HG02840 (cell line): ENCODE data around the gene FAM118A.
"Not testable (repeated sequence)": the region's sequence is repeated elsewhere in the genome, so short reads cannot be mapped to it uniquely, and the experiment has no call there.

Source experiments
- ATAC-seq: cut with Tn5 transposase; IDR thresholded peaks from one replicate; pipeline ENCODE4 v1.9.1; 2021; ENCODE audit warnings: mild to moderate bottlenecking, moderate library complexity, moderate number of reproducible peaks; ENCODE audit not compliant: unreplicated experiment, low FRiP score

The FAM118A gene

DNA sequence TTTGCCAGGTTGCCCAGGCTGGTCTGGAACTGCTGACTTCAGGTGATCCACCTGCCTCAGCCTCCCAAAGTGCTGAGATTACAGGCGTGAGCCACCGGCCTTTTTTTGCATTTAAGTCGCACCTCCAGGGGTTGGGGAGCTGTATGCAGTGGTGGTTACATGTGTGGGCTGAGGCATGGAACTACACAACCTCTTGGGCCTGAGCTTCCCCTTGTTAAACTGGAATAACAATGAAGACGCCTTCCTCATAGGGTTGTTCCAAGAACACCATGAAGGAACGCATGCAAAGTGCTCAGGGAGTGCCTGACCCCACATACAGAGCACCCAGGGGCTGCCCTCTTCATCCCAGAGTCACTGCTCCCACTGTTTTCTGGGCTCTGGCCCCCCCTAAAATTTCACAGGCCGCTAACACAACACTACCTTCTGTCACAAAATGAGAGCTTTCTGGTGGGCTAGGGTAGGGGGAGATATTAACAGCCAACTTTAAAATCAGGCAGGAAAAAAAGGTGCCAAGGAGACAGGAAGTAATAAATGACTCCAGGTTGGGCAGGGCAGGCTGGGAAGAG is 1.3 kb upstream of the FAM118A start:
- no peak for ATAC-seq

DNA sequence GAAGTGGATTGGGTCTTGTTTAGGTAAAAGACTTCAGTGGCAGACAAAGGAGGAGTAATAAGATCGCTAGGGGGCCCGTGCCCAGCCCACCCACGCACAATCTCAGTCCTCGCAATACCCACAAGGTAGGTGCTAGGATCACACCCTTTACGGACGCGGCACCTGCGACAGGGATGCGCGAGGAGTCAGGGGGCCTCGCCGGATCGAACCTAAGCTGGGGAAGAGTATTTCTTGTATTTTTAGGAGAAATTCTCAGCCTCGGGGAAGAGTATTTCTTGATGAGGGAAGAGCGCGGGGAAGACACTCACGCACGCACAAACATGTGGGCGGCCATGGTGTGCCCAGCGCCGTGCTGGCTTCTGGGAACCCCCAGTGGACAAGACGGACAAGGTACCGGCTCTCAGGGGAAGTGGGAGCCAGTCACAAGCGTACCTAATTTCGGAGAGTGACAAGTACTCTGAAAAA is 745 bp upstream of the FAM118A start:
- no peak for ATAC-seq

DNA sequence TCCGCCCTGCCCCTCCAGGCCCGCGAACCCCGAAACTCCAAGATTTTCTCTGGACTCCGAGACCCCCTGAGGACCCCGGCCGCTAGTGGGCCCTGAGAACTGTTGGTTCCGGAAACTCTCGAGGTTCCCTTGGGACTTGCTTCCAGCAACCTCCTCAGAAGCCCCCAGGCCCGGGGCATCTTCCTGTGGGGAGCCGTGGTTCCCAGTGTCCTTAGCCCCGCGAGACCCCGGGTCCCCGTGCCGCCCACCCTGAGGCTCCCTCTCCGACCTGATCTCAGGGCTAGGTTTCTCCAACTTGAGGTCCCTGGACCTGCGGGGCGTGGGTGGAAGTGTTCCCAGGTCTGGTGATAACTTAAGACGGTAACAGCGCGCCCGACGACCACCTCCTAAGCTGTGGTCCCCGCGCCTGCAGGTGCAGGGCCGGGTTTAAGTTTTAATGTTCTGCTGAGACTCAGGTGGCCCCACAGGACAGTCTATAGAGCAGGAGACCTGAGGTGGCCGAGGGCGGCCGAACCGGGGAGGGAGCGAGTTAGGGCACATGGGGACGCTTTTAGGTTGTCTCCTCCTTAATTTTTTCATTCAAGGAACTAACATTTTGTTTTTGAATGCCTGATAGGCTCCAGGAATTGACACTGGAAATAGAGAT is 720 bp downstream of the FAM118A start:
- no peak for ATAC-seq

- ATAC-seq, result no peak
These were observed 1.3 kb downstream of the FAM118A start for GRCh38 chr22:45310977-45311531.

DNA sequence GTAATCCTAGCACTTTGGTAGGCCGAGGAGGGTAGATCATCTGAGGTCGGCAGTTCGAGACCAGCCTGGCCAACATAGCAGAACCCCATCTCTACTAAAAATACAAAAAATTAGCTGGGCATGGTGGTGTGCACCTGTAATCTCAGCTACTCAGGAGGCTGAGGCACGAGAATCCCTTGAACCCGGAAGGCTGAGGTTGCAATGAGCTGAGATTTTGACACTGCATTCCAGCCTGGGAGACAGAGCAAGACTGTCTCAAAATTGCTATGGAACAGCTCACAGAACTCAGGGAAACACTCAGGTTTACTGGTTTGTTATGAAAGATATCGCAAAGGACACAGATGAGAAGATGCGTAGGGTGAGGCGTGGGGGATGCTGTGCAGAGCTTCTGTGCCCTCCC is 2.7 kb downstream of the FAM118A start:
- ATAC-seq, result no peak

DNA sequence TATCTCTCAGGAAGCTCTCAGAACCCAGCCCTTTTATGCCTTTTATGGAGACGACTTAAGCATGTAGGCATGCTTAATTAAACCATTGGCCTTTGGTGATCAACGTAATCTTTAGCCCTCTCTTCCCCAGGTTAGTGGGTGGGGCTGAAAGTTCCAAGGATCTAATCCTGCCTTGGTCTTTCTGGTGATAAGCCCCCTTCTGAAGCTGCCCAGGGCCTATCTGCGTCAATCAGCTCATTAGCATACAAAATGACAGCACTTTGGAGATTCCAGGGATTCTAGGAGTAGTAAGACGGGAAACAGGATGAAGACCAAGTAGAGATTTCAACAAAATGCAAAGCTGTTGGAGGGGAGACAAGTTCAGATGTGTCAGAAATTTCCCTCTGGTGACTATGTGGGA is 3.1 kb downstream of the FAM118A start:
- ATAC-seq, result no peak

GRCh38 chr22:45314054-45314721 is 4.5 kb downstream of the FAM118A start:
- no peak for ATAC-seq

DNA sequence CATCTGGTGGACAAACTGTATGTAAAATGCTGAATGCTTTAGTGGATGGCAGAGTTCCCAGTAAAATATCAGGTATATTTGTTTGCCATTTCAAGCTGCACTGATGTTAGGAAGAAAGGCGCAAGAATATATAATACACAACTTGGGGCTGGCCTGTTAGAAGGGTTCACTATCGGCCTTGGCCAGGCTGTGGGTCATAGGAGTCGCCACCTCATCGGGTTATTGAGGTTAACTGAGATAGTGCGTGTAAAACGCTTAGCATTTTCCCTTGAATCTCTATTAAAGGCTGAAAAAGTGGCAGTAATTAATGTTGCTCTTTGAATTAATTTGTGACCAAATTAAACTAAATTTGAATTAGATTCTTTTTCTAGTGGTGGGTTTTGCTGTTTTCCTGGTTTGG is 5.1 kb downstream of the FAM118A start:
- no peak for ATAC-seq

DNA sequence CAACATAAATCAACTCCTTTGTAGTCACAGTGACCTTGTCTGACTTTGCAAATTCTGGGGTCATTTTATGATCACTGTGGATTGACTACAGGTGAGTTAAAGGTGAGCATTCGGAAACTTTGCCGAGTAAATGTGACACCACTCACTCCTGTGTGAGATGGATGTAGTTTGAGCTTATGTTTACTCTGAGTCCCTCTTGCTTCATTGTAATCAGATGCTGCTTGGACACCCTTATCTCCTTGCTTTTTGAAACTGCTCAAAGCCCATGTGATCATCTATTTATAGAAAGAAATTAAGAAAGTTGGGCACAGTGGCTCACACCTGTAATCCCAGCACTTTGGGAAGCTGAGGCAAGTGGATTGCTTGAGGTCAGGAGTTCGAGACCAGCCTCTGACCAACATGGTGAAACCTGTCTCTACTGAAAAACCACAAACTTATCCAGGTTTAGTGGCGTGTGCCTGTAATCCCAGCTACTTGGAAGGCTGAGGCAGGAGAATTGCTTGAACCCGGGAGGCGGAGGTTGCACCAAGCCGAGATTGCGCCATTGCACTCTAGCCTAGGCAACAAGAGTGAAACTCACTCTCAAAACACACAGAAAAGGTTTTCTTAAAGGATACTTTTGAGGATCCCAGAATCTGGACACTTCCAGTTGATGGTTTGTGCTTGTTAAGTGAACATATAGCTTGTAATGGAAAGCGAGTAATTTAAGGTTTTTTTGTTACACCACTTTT is 7.2 kb downstream of the FAM118A start:
- no peak for ATAC-seq

GRCh38 chr22:45317551-45318167 is 7.9 kb downstream of the FAM118A start:
- ATAC-seq, result no peak

DNA sequence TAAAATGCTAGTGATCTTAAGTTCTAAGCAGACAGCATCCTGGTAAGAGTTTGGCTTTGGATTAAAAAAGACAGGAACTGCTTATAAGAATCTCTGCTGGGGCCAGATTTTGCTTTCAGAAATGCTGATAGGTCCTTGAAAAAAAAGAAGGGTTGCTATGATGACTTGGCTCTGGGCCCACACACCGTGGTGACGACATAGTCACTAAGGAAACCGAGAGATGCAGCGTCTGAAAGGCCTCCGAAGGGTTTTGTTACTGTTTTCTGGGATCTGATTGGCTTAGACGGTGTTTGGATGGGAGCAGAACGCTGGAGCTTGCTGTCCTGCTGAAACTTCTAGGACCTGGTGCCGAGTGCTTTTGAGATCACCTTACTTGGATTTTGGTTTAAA is 8.4 kb downstream of the FAM118A start:
- ATAC-seq, result no peak

GRCh38 chr22:45318558-45319323 is 9.0 kb downstream of the FAM118A start:
- no peak for ATAC-seq

GRCh38 chr22:45319324-45319685 is 9.6 kb downstream of the FAM118A start:
- no peak for ATAC-seq

GRCh38 chr22:45320357-45320976 is 10.7 kb downstream of the FAM118A start:
- no peak for ATAC-seq

DNA sequence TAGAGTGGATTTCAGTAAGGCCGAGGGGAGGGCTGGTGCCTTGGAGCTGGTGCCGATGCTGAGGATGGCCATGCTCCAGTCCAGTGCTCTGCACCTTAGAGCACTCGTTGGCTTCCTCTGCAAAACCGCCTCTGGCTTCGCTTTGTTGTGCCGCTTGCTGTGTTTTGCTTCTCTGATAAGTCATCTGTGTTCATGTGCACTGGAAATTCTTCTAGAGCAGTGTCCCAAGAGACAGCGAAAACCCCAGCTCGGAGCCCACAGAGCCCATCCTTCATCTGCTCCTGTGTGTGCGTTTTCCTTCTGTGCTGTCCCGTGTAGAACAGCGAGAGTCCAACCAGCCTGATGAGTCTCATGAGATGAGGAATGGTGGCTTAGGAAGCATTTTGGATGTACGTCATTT is 12.1 kb downstream of the FAM118A start:
- ATAC-seq, result no peak

DNA sequence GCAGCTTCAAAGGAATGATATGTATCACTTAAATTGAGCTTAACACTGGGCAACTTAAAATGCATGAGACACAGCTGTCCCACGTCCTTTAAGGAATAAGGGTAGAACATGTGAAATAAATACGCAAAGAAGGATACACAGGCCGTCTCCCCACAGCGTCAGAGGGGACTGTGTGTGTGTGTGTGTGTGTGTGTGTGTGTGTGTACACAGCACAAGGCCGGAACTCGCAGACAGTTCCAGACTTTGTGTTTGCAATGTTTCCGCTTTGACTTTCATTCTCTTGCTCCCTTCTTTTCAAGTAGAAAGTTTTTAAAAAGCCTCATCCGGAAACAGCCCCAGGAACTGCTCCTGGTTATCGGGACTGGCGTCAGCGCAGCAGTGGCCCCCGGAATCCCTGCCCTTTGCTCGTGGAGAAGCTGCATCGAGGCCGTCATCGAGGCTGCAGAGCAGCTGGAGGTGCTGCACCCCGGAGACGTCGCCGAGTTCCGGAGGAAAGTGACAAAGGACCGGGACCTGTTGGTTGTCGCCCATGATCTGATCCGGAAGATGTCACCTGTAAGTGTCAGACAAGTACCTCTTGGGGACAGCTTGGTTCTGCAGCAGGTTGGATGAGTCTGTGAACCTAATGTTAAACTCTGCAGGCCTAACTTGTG is 13.3 kb downstream of the FAM118A start:
- ATAC-seq, result no peak

- ATAC-seq, result no peak
These were observed 14.0 kb downstream of the FAM118A start for GRCh38 chr22:45323695-45324094.

DNA sequence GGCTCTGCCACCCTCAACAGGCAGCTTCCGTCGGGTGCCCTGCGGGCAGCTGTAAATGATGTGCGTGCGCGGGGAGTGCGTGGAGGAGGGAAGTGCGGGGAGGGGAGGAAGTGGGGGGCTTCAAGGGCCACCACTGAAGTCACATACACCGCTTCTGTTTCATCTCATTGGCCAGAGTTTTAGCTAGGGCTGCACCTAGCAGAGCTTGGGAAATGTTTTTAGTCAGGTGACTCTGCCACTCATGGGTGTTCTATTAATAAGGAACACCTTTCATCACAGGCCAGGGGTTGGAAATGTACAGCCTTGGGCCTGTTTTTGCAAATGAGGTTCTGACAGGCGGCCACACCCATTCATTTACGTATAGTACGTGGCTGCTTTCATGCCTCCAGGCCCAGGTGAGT is 14.6 kb downstream of the FAM118A start:
- no peak for ATAC-seq

DNA sequence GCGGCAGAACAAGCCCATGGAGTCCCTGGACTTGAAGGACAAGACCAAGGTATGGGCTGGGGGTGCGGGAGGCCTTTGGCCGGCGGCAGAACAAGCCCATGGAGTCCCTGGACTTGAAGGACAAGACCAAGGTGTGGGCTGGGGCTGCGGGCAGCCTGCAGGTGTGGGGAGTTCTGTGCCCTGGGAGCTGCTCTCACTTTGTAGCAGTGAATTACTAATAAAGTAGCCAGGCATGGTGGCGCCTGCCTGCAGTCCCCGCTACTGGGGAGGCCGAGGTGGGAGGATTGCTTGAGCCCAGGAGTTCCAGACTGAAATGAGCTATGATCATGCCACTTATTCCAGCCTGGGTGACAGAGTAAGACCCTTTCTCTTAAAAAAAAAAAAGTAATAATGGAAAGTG is 18.5 kb downstream of the FAM118A start:
- not testable (repeated sequence) for ATAC-seq
